ENCODE data around the gene SLC25A42. TPM values are rescaled to one million over a fixed set of nuclear protein-coding genes. Genes with fewer than 3 reads are reported as not detected.
A peak's percentile ranks its signal among the peaks of the same experiment; 100 is the strongest.

The SLC25A42 gene
- total and polyA plus RNA-seq, 2 of the 13 experiments (the other 11 are each of a cell fraction or from before 2014, with no cell fraction given): 12.8 to 18.3 TPM

GRCh38 chr19:19053508-19054314 is 10.1 kb upstream of the SLC25A42 start (continued):
- no peak for TF ChIP-seq ARID4A (CRISPR knock-in tag; IDR thresholded peaks at IDR 0.05; ENCODE audit: borderline replicate concordance)
- TF ChIP-seq ZBTB34 (CRISPR knock-in tag; IDR thresholded peaks at IDR 0.05): no peak
- TF ChIP-seq ATF4 (CRISPR knock-in tag; IDR thresholded peaks at IDR 0.05): no peak
- no peak for TF ChIP-seq RBFOX2 (IDR thresholded peaks at IDR 0.05; ENCODE audit: low read depth, low read length)
- TF ChIP-seq ZNF773 (CRISPR knock-in tag; IDR thresholded peaks at IDR 0.05; ENCODE audit: borderline replicate concordance): no peak
- TF ChIP-seq ELF3 (CRISPR knock-in tag; IDR thresholded peaks at IDR 0.05): peak; percentile 34; the same call in 1 of the 2 replicates
- no peak for TF ChIP-seq JARID2 (CRISPR knock-in tag; IDR thresholded peaks at IDR 0.05; ENCODE audit: insufficient replicate concordance)
- no peak for TF ChIP-seq ZXDC (CRISPR knock-in tag; IDR thresholded peaks at IDR 0.05)
- TF ChIP-seq IKZF5 (CRISPR knock-in tag; IDR thresholded peaks at IDR 0.05): no peak
- TF ChIP-seq STAG1 (CRISPR knock-in tag; IDR thresholded peaks at IDR 0.05): peak; percentile 95
- no peak for TF ChIP-seq STAT6 (CRISPR knock-in tag; IDR thresholded peaks at IDR 0.05; ENCODE audit: borderline replicate concordance)
- TF ChIP-seq MTF2 (CRISPR knock-in tag; IDR thresholded peaks at IDR 0.05; ENCODE audit: borderline replicate concordance): no peak

Measured in HepG2 (cell line).